B cell (primary cell): Measurements from ENCODE around the gene GDF7. TPM values are rescaled to one million over a fixed set of nuclear protein-coding genes. Genes with fewer than 3 reads are reported as not detected.

Source experiments
- ATAC-seq: fragments of 200-7000 bp; cut with Tn5 transposase; one replicate; pipeline ENCODE4 v1.10.0; 2021; ENCODE audit warnings: low read depth, mild to moderate bottlenecking, moderate number of reproducible peaks, moderate library complexity
- CTCF ChIA-PET: fragments of 350-600 bp; sonication (Branson Sonifier 250); formaldehyde crosslinking; loops from one replicate; lab custom pipeline; 2021; ENCODE audit warnings: antibody characterized with exemption, inconsistent platforms; lab: Charles Lee
- POLR2A ChIA-PET: fragments of 350-600 bp; sonication (Branson Sonifier 250); formaldehyde crosslinking; loops from one replicate; lab custom pipeline; 2021; ENCODE audit warnings: antibody characterized with exemption; lab: Charles Lee
- DNase-seq: peaks from one replicate; pipeline ENCODE4 v3.0.0; 2013
- H2AFZ ChIP-seq: 2 replicates; pipeline ENCODE4 v1.6.1; 2012; ENCODE audit warnings: mild to moderate bottlenecking, low read depth, low read length; ENCODE audit not compliant: insufficient read depth, poor library complexity, severe bottlenecking
- H3K27ac ChIP-seq, 2 donors: 1 replicate in 1 of 2; 2 replicates in 1 of 2; pipeline ENCODE4 v1.5.1; 2012 to 2013; ENCODE audit warnings: low read length in 2 of 2, mild to moderate bottlenecking in 2 of 2, moderate library complexity in 1 of 2
- H3K27me3 ChIP-seq, 4 experiments: fragments of 200-600 bp in 1 of 4; sonication (generic) in 1 of 4; replicated peaks in 1 of 4; 1 replicate in 2 of 4; 2 replicates in 2 of 4; pipeline versions ENCODE4 v1.6.1 to v1.7.0; 2013 to 2016; ENCODE audit warnings: low read length in 3 of 4, mild to moderate bottlenecking in 2 of 4, mixed read lengths in 1 of 4, moderate library complexity in 1 of 4; ENCODE audit not compliant: insufficient read depth in 4 of 4, control insufficient read depth in 3 of 4; ENCODE audit errors: control extremely low read depth in 1 of 4
- H3K36me3 ChIP-seq, 2 experiments: replicated peaks in 1 of 2; 1 replicate in 1 of 2; 2 replicates in 1 of 2; pipeline versions ENCODE4 v1.6.1 to v1.7.1; 2013; ENCODE audit warnings: low read length in 1 of 2; ENCODE audit not compliant: insufficient read depth in 2 of 2, control insufficient read depth in 1 of 2; ENCODE audit errors: control extremely low read depth in 1 of 2, extremely low read depth in 1 of 2
- H3K4me1 ChIP-seq, 2 donors: fragments of 200-600 bp in 1 of 2; sonication (generic) in 1 of 2; 1 replicate in 1 of 2; 2 replicates in 1 of 2; pipeline versions ENCODE4 v1.5.1 to v1.6.1; 2013 to 2017; ENCODE audit warnings: low read length in 2 of 2; ENCODE audit not compliant: control insufficient read depth in 2 of 2, insufficient read depth in 2 of 2
- H3K4me2 ChIP-seq: replicated peaks from 2 replicates; pipeline ENCODE3; 2012; ENCODE audit warnings: mild to moderate bottlenecking, low read depth, low read length; ENCODE audit not compliant: poor library complexity, severe bottlenecking
- H3K4me3 ChIP-seq, 5 experiments: fragments of 200-600 bp in 1 of 5; sonication (generic) in 1 of 5; 1 replicate in 3 of 5; 2 replicates in 2 of 5; pipeline versions ENCODE4 v1.5.1 to v1.7.0; 2011 to 2016; ENCODE audit warnings: low read length in 4 of 5, mild to moderate bottlenecking in 4 of 5, low read depth in 2 of 5, control low read depth in 1 of 5, moderate library complexity in 1 of 5; ENCODE audit not compliant: insufficient read depth in 1 of 5; ENCODE audit errors: control extremely low read depth in 1 of 5, extremely low read depth in 1 of 5
- H3K79me2 ChIP-seq: fragments of 200-600 bp; sonication (generic); one replicate; pipeline ENCODE4 v1.6.0; 2016; ENCODE audit warnings: low read length; ENCODE audit not compliant: control insufficient read depth, insufficient read depth
- H3K9ac ChIP-seq: fragments of 200-600 bp; sonication (generic); 2 replicates; pipeline ENCODE4 v1.6.1; 2017; ENCODE audit warnings: mild to moderate bottlenecking, low read length, moderate library complexity
- H3K9me3 ChIP-seq, 3 donors: one replicate each; pipeline versions ENCODE4 v1.6.1 to v1.7.1; 2013; ENCODE audit warnings: low read length in 2 of 3; ENCODE audit not compliant: control insufficient read depth in 2 of 3, insufficient read depth in 1 of 3; ENCODE audit errors: control extremely low read depth in 1 of 3
- H4K20me1 ChIP-seq: 2 replicates; pipeline ENCODE4 v1.6.0; 2012; ENCODE audit warnings: mild to moderate bottlenecking, low read length; ENCODE audit not compliant: insufficient read depth, control insufficient read depth, poor library complexity, severe bottlenecking
- H3K27ac Mint-ChIP-seq: one replicate; pipeline ENCODE4 v1.8.0; 2021; ENCODE audit warnings: mixed read lengths
- H3K27me3 Mint-ChIP-seq: one replicate; pipeline ENCODE4 v1.8.0; 2021; ENCODE audit warnings: mixed read lengths
- H3K4me1 Mint-ChIP-seq: one replicate; pipeline ENCODE4 v1.8.0; 2021; ENCODE audit warnings: mixed read lengths
- H3K4me3 Mint-ChIP-seq: one replicate; pipeline ENCODE4 v1.8.0; 2021; ENCODE audit warnings: mixed read lengths
- H3K9me3 Mint-ChIP-seq: one replicate; pipeline ENCODE4 v1.8.0; 2022; ENCODE audit warnings: mixed read lengths; ENCODE audit not compliant: insufficient read depth
- CTCF ChIP-seq: fragments of 200-600 bp; IDR thresholded peaks from one replicate; pipeline ENCODE4 v1.8.0; 2022; ENCODE audit warnings: antibody characterized with exemption, mild to moderate bottlenecking
- EZH2 ChIP-seq: IDR thresholded peaks from 2 replicates; pipeline ENCODE4 v1.6.1; 2012; ENCODE audit warnings: borderline replicate concordance, low read depth, mild to moderate bottlenecking, moderate library complexity, low read length; ENCODE audit not compliant: insufficient read depth, poor library complexity, severe bottlenecking
- WGBS: methylation state at CpG from one replicate; pipeline ENCODE4 v1.1.5; 2013; ENCODE audit warnings: missing lambda C conversion rate; ENCODE audit not compliant: insufficient coverage; 5-methylcytosine and 5-hydroxymethylcytosine counted together
- intact Hi-C: fragments of 100-400 bp; cut with micrococcal nuclease; formaldehyde crosslinking; loops from one replicate; pipeline ENCODE4 v1.10.0; 2022
- polyA plus RNA-seq: library from polyadenylated mRNA; depleted of rRNA; stranded (reverse); fragments of >200 nt; gene quantifications from 2 replicates; pipeline ENCODE4 v1.2.3, GENCODE V29; 2012
- total RNA-seq, 2 donors: library from RNA; stranded (reverse); fragments of 120-200 nt in 1 of 2; gene quantifications; 1 replicate in 1 of 2; 2 replicates in 1 of 2; pipeline versions ENCODE4 v1.2.3 to v1.2.4, GENCODE V29; 2013 to 2022

Gene GDF7
- total and polyA plus RNA-seq, 2 donors (not counting 1 experiment from before 2014, with no cell fraction given): 7.0 to 15.3 TPM

GRCh38 chr2:20622731-20623130, 44.2 kb upstream of the GDF7 start:
- no peak overlapping the region for H3K4me3 ChIP-seq
- intact Hi-C loops: no loop called here
- TF ChIP-seq CTCF (no peak), EZH2 (no peak)
- ChIA-PET POLR2A (no interaction called here), CTCF (no interaction called here)
- H3K27ac Mint-ChIP-seq: no peak overlapping the region
- H3K9me3 Mint-ChIP-seq: no peaks in the 10 kb centered on the region
- DNase-seq (no peak), ATAC-seq (no peak)
- no peaks in the 10 kb centered on the region for H3K4me1 ChIP-seq
- H3K9ac ChIP-seq: no peak overlapping the region
- no peak overlapping the region for H3K4me2 ChIP-seq
- H3K27ac ChIP-seq: no peak overlapping the region
- no peak overlapping the region for H3K4me3 Mint-ChIP-seq
- no peaks in the 10 kb centered on the region for H3K79me2 ChIP-seq
- H3K4me1 Mint-ChIP-seq: no peaks in the 10 kb centered on the region
- no peak overlapping the region for H2AFZ ChIP-seq
- H3K27me3 Mint-ChIP-seq: no peaks in the 10 kb centered on the region
- H3K9me3 ChIP-seq: no peaks in the 10 kb centered on the region
- WGBS: 92% methylated on average over 10 of the region's 10 CpGs
- H3K27me3 ChIP-seq: no peaks in the 10 kb centered on the region
- H4K20me1 ChIP-seq: no peaks in the 10 kb centered on the region
- H3K36me3 ChIP-seq: peaks cover 0 to 68% of the 10 kb centered on the region in 2 experiments

- peaks cover 0 to 67% of the 10 kb centered on the region in 2 experiments for H3K36me3 ChIP-seq
- Mint-ChIP-seq H3K27ac (no peak overlapping the region), H3K27me3 (no peaks in the 10 kb centered on the region), H3K4me3 (no peak overlapping the region), H3K9me3 (no peaks in the 10 kb centered on the region), H3K4me1 (no peaks in the 10 kb centered on the region)
- DNase-seq (no peak), ATAC-seq (no peak)
- no peaks in the 10 kb centered on the region for H3K27me3 ChIP-seq
- POLR2A ChIA-PET: no interaction called here
- no peak overlapping the region for H2AFZ ChIP-seq
- no peaks in the 10 kb centered on the region for H3K79me2 ChIP-seq
- intact Hi-C loops: no loop called here
- H3K9me3 ChIP-seq: no peaks in the 10 kb centered on the region
- TF ChIP-seq EZH2 (no peak), CTCF (no peak)
- no peak overlapping the region for H3K4me3 ChIP-seq
- WGBS: 100% methylated on average over 4 of the region's 10 CpGs
- H4K20me1 ChIP-seq: no peaks in the 10 kb centered on the region
- CTCF ChIA-PET: no interaction called here
- H3K4me2 ChIP-seq: no peak overlapping the region
- no peak overlapping the region for H3K9ac ChIP-seq
- H3K4me1 ChIP-seq: no peaks in the 10 kb centered on the region
- no peak overlapping the region for H3K27ac ChIP-seq
Observed at GRCh38 chr2:20623241-20623640, 43.7 kb upstream of the GDF7 start.
